SK-N-SH (cell line): ENCODE data around the gene PITPNB. TPM values are rescaled to one million over a fixed set of nuclear protein-coding genes. Genes with fewer than 3 reads are reported as not detected.

Experiments used
- CTCF ChIA-PET: fragments of 300-600, 350-600 bp; formaldehyde crosslinking; extraction: SDS; loops from one replicate; lab custom pipeline; 2021; lab: Yijun Ruan, JAX
- POLR2A ChIA-PET: fragments of 350-600 bp; sonication (Branson Sonifier 250); formaldehyde crosslinking; extraction: SDS; loops from one replicate; lab custom pipeline; 2020; ENCODE audit warnings: antibody characterized with exemption, inconsistent platforms; lab: Yijun Ruan, JAX
- DNase-seq: peaks from one replicate; pipeline ENCODE4 v3.0.0; 2012
- H2AFZ ChIP-seq: fragments of 200-600 bp; sonication (generic); 2 replicates; pipeline ENCODE4 v1.8.1; 2016; ENCODE audit warnings: antibody characterized with exemption, mild to moderate bottlenecking, low read depth
- H3F3A ChIP-seq: fragments of 200-600 bp; sonication (generic); replicated peaks from 2 replicates; pipeline ENCODE3; 2016; ENCODE audit warnings: antibody characterized with exemption, mild to moderate bottlenecking; ENCODE audit not compliant: insufficient read depth
- H3K27ac ChIP-seq, 2 experiments: fragments of 200-500 bp in 1 of 2; fragments of 200-600 bp in 1 of 2; sonication (Bioruptor generic) in 1 of 2; sonication (generic), shearing (Covaris generic) in 1 of 2; 2 replicates each; pipeline versions ENCODE4 v1.5.1 to v1.6.1; 2014 to 2016; ENCODE audit warnings: low read depth in 2 of 2, inconsistent platforms in 1 of 2, low read length in 1 of 2, mild to moderate bottlenecking in 1 of 2, mixed read lengths in 1 of 2
- H3K27me3 ChIP-seq: fragments of 200-600 bp; sonication (generic), shearing (Covaris generic); 2 replicates; pipeline ENCODE4 v1.6.1; 2016; ENCODE audit warnings: mixed run types; ENCODE audit not compliant: insufficient read depth
- H3K36me3 ChIP-seq, 2 experiments: fragments of 200-500 bp in 1 of 2; fragments of 200-600 bp in 1 of 2; sonication (Bioruptor generic) in 1 of 2; sonication (generic) in 1 of 2; replicated peaks in 1 of 2; 2 replicates each; pipeline versions ENCODE3 to v1.5.1; 2014 to 2016; ENCODE audit warnings: low read length in 1 of 2, mild to moderate bottlenecking in 1 of 2; ENCODE audit not compliant: insufficient read depth in 2 of 2, control insufficient read depth in 1 of 2
- H3K4me1 ChIP-seq, 2 experiments: fragments of 200-500 bp in 1 of 2; fragments of 200-600 bp in 1 of 2; sonication (Bioruptor generic) in 1 of 2; sonication (generic), shearing (Covaris generic) in 1 of 2; 2 replicates each; pipeline versions ENCODE4 v1.5.1 to v1.6.1; 2014 to 2016; ENCODE audit warnings: low read depth in 1 of 2, low read length in 1 of 2, mixed run types in 1 of 2; ENCODE audit not compliant: insufficient read depth in 2 of 2, control insufficient read depth in 1 of 2
- H3K4me2 ChIP-seq: fragments of 200-600 bp; sonication (generic), shearing (Covaris generic); 2 replicates; pipeline ENCODE4 v1.6.1; 2017; ENCODE audit warnings: mixed run types
- H3K4me3 ChIP-seq, 2 experiments: fragments of 200-500 bp in 1 of 2; fragments of 200-600 bp in 1 of 2; sonication (Bioruptor generic) in 1 of 2; sonication (generic), shearing (Covaris generic) in 1 of 2; 2 replicates each; pipeline versions ENCODE4 v1.5.1 to v1.8.1; 2014 to 2016; ENCODE audit warnings: low read depth in 2 of 2, inconsistent platforms in 1 of 2, low read length in 1 of 2, mild to moderate bottlenecking in 1 of 2, mixed read lengths in 1 of 2, moderate library complexity in 1 of 2
- H3K79me2 ChIP-seq: fragments of 200-600 bp; sonication (generic); 2 replicates; pipeline ENCODE4 v1.8.1; 2017; ENCODE audit warnings: mild to moderate bottlenecking; ENCODE audit not compliant: insufficient read depth
- H3K9ac ChIP-seq: fragments of 200-600 bp; sonication (generic); 2 replicates; pipeline ENCODE4 v1.6.1; 2017; ENCODE audit warnings: mixed run types
- H3K9me2 ChIP-seq: fragments of 200-600 bp; sonication (generic); 2 replicates; pipeline ENCODE4 v1.6.1; 2017; ENCODE audit warnings: mixed run types
- H3K9me3 ChIP-seq: fragments of 200-600 bp; sonication (generic); 2 replicates; pipeline ENCODE4 v1.6.1; 2017; ENCODE audit warnings: mixed run types, mild to moderate bottlenecking, moderate library complexity
- H4K20me1 ChIP-seq: fragments of 200-600 bp; sonication (generic); 2 replicates; pipeline ENCODE4 v1.6.1; 2017; ENCODE audit warnings: mild to moderate bottlenecking, mixed run types; ENCODE audit not compliant: insufficient read depth
- ELF1 ChIP-seq: IDR thresholded peaks from 2 replicates; pipeline ENCODE4 v1.4.0; 2012
- EP300 ChIP-seq, 2 experiments: IDR thresholded peaks; 2 replicates each; pipeline versions ENCODE4 v1.4.0 to v1.6.1; 2012; ENCODE audit warnings: borderline replicate concordance in 1 of 2, low read depth in 1 of 2, low read length in 1 of 2
- EZH2phosphoT487 ChIP-seq: fragments of 200-600 bp; sonication (generic); IDR thresholded peaks from 2 replicates; pipeline ENCODE4 v1.6.1; 2017; ENCODE audit warnings: low read depth, mixed run types, mild to moderate bottlenecking, antibody characterized with exemption, moderate library complexity, borderline replicate concordance
- GABPA ChIP-seq: IDR thresholded peaks from 2 replicates; pipeline ENCODE4 v1.4.0; 2012; ENCODE audit warnings: low read depth, mild to moderate bottlenecking
- IRF3 ChIP-seq: fragments of 150-350 bp; IDR thresholded peaks from 2 replicates; pipeline ENCODE4 v1.6.1; 2016; ENCODE audit warnings: mild to moderate bottlenecking, low read depth, low read length
- MAX ChIP-seq: IDR thresholded peaks from 2 replicates; pipeline ENCODE4 v1.4.0; 2012; ENCODE audit warnings: low read depth
- NRF1 ChIP-seq: IDR thresholded peaks from 2 replicates; pipeline ENCODE4 v1.6.1; 2012; ENCODE audit warnings: low read depth, mild to moderate bottlenecking, low read length
- PBX3 ChIP-seq: IDR thresholded peaks from 2 replicates; pipeline ENCODE4; 2012
- RCOR1 ChIP-seq: fragments of 150-350 bp; IDR thresholded peaks from 2 replicates; pipeline ENCODE4 v1.6.1; 2017; ENCODE audit warnings: antibody characterized with exemption, low read length
- TCF12 ChIP-seq: IDR thresholded peaks from 2 replicates; pipeline ENCODE4 v1.4.0; 2012
- YY1 ChIP-seq: IDR thresholded peaks from 2 replicates; pipeline ENCODE4 v1.4.0; 2012; ENCODE audit warnings: low read depth, mild to moderate bottlenecking
- WGBS: methylation state at CpG from one replicate; pipeline ENCODE4 v1.1.6; 2017; ENCODE audit warnings: low lambda C conversion rate; 5-methylcytosine and 5-hydroxymethylcytosine counted together
- polyA plus RNA-seq, 3 experiments: library from polyadenylated mRNA; depleted of rRNA; stranded (reverse); fragments of >200 nt; gene quantifications; 2 replicates each; pipeline ENCODE4 v1.2.3, GENCODE V29; 2012
- TF ChIP-seq, protein P1 (sequence below): IDR thresholded peaks from 2 replicates; pipeline ENCODE4 v1.6.1; 2012; ENCODE audit warnings: mild to moderate bottlenecking, low read depth, low read length, moderate library complexity

The PITPNB gene
- polyA plus RNA-seq, 1 of the 3 experiments (the other 2 are of a cell fraction), result 32.3 TPM

- peaks cover 35% of the 10 kb centered on the region for H4K20me1 ChIP-seq
- no peak for TF ChIP-seq ELF1
- no peak for TF ChIP-seq IRF3
- TF ChIP-seq, protein P1, sequence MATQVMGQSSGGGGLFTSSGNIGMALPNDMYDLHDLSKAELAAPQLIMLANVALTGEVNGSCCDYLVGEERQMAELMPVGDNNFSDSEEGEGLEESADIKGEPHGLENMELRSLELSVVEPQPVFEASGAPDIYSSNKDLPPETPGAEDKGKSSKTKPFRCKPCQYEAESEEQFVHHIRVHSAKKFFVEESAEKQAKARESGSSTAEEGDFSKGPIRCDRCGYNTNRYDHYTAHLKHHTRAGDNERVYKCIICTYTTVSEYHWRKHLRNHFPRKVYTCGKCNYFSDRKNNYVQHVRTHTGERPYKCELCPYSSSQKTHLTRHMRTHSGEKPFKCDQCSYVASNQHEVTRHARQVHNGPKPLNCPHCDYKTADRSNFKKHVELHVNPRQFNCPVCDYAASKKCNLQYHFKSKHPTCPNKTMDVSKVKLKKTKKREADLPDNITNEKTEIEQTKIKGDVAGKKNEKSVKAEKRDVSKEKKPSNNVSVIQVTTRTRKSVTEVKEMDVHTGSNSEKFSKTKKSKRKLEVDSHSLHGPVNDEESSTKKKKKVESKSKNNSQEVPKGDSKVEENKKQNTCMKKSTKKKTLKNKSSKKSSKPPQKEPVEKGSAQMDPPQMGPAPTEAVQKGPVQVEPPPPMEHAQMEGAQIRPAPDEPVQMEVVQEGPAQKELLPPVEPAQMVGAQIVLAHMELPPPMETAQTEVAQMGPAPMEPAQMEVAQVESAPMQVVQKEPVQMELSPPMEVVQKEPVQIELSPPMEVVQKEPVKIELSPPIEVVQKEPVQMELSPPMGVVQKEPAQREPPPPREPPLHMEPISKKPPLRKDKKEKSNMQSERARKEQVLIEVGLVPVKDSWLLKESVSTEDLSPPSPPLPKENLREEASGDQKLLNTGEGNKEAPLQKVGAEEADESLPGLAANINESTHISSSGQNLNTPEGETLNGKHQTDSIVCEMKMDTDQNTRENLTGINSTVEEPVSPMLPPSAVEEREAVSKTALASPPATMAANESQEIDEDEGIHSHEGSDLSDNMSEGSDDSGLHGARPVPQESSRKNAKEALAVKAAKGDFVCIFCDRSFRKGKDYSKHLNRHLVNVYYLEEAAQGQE, result no peak
- TF ChIP-seq TCF12, result no peak
- TF ChIP-seq GABPA, result no peak
- no peak for TF ChIP-seq MAX
- TF ChIP-seq NRF1, result no peak
- TF ChIP-seq EP300 (IDR thresholded peaks at IDR 0.05; ENCODE audit: borderline replicate concordance in 1 of 2, low read depth in 1 of 2, low read length in 1 of 2), result no peak
- no peak for TF ChIP-seq YY1
- no peak for TF ChIP-seq RCOR1
- no peak for TF ChIP-seq EZH2phosphoT487
- TF ChIP-seq PBX3, result no peak
- peaks cover 27% of the 10 kb centered on the region for H3F3A ChIP-seq
- 70% methylated on average over 3 of the region's 3 CpGs for WGBS
- no peak overlapping the region for H3K4me2 ChIP-seq
- H3K79me2 ChIP-seq, result peaks cover 68% of the 10 kb centered on the region
- peaks cover 35 to 58% of the 10 kb centered on the region in 2 experiments for H3K36me3 ChIP-seq
- no peak overlapping the region for H3K4me3 ChIP-seq
- no peak overlapping the region for H2AFZ ChIP-seq
- no peaks in the 10 kb centered on the region for H3K27me3 ChIP-seq
- H3K9me3 ChIP-seq, result no peaks in the 10 kb centered on the region
- DNase-seq, result no peak
- ChIA-PET POLR2A (interaction anchor here (2.3 kb wide), 1 partner anchor 32 kb away, joined by 7 read pairs; no protein-coding TSS in a partner anchor), CTCF (interaction anchor here (0.7 to 30.2 kb wide), 17 partner anchors 9 to 615 kb away, joined by 3 to 630 read pairs (median 5); partner anchors contain the start of gene PITPNB)
- peaks cover 8 to 57% of the 10 kb centered on the region in 2 experiments for H3K4me1 ChIP-seq
- H3K27ac ChIP-seq, result peak overlapping the region; percentile 29 to 76
- H3K9ac ChIP-seq, result no peak overlapping the region
- H3K9me2 ChIP-seq, result no peaks in the 10 kb centered on the region
These were observed 37.6 kb downstream of the PITPNB start for GRCh38 chr22:27881421-27881820.
